Esophagus squamous epithelium (tissue), 4 donors: ENCODE measurements around the gene SSX2IP.

Source experiments
- POLR2A ChIP-seq, 4 donors: fragments of 450-650 bp; IDR thresholded peaks; one replicate each; pipeline ENCODE4 v1.6.1; 2017; ENCODE audit warnings: antibody characterized with exemption in 4 of 4, mild to moderate bottlenecking in 4 of 4, moderate library complexity in 3 of 4
- TF ChIP-seq, protein P1 (sequence below), 6 experiments: fragments of 450-650 bp in 4 of 6; fragments of 200-600 bp in 2 of 6; sonication (generic) in 2 of 6; IDR thresholded peaks; one replicate each; pipeline ENCODE4 v1.5.1; 2016 to 2019; ENCODE audit warnings: antibody characterized with exemption in 6 of 6, mild to moderate bottlenecking in 4 of 6, moderate library complexity in 4 of 6

DNA sequence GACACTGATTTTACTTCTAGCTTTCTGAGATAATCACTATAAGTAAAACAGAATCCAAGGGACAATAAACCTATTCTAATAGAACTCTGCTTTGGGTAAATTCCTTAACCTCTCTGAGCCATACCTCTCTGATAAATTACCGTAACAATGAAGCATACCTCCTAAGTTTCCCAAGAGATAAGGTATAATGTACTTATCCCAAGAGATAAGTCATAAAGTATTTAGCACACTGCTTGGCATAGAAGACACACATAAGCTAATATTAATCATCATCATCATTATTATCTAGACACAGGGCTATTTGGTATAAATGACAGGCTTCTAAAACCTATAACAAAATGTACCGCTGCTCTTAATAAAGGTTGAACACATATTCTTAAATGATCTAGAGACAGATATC, 16.2 kb downstream of the SSX2IP start:
- TF ChIP-seq, protein P1, sequence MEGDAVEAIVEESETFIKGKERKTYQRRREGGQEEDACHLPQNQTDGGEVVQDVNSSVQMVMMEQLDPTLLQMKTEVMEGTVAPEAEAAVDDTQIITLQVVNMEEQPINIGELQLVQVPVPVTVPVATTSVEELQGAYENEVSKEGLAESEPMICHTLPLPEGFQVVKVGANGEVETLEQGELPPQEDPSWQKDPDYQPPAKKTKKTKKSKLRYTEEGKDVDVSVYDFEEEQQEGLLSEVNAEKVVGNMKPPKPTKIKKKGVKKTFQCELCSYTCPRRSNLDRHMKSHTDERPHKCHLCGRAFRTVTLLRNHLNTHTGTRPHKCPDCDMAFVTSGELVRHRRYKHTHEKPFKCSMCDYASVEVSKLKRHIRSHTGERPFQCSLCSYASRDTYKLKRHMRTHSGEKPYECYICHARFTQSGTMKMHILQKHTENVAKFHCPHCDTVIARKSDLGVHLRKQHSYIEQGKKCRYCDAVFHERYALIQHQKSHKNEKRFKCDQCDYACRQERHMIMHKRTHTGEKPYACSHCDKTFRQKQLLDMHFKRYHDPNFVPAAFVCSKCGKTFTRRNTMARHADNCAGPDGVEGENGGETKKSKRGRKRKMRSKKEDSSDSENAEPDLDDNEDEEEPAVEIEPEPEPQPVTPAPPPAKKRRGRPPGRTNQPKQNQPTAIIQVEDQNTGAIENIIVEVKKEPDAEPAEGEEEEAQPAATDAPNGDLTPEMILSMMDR (IDR thresholded peaks at IDR 0.05) = no peak
- TF ChIP-seq POLR2A (IDR thresholded peaks at IDR 0.05) = no peak
